GM11168 (cell line): ENCODE data around the gene IL2RA.
"Not testable (repeated sequence)": the region's sequence is repeated elsewhere in the genome, so short reads cannot be mapped to it uniquely, and the experiment has no call there.

Source experiments
- in situ Hi-C: fragments of 300-500 bp; cut with MboI; formaldehyde crosslinking; loops from one replicate; pipeline ENCODE4 v1.12.0; 2022; ENCODE audit warnings: low sequenced_read_pairs; ENCODE audit not compliant: unreplicated experiment

IL2RA gene

GRCh38 chr10:5968037-5968680 lies 94.0 kb downstream of the IL2RA start:
- in situ Hi-C loops: no loop called here

- in situ Hi-C loops: no loop called here
Observed at GRCh38 chr10:5965266-5965665, 96.9 kb downstream of the IL2RA start.

- in situ Hi-C loops: no loop called here
Observed at GRCh38 chr10:5964736-5965135, 97.4 kb downstream of the IL2RA start.

- in situ Hi-C loops: no loop called here
Observed at GRCh38 chr10:5963591-5963990, 98.6 kb downstream of the IL2RA start.

GRCh38 chr10:5963071-5963470 lies 99.1 kb downstream of the IL2RA start:
- in situ Hi-C loops: no loop called here

GRCh38 chr10:5962358-5962940 lies 99.7 kb downstream of the IL2RA start:
- in situ Hi-C loops: not testable (repeated sequence)

GRCh38 chr10:5961405-5962100 lies 100.6 kb downstream of the IL2RA start:
- in situ Hi-C loops: no loop called here

GRCh38 chr10:5960973-5961275 lies 101.2 kb downstream of the IL2RA start:
- in situ Hi-C loops: not testable (repeated sequence)
